WERI-Rb-1 (cell line): ENCODE data around the gene ZSWIM7.

ENCODE experiments used
- DNase-seq: peaks from one replicate; pipeline ENCODE4 v3.0.0-alpha.2; 2020
- H3K27ac ChIP-seq: fragments of 250-450 bp; sonication (Bioruptor Pico); 2 replicates; pipeline ENCODE4 v1.5.1; 2020; ENCODE audit warnings: mild to moderate bottlenecking, moderate library complexity
- H3K27me3 ChIP-seq: fragments of 250-450 bp; sonication (Bioruptor Pico); 2 replicates; pipeline ENCODE4 v1.5.1; 2021; ENCODE audit warnings: mild to moderate bottlenecking, low read depth, moderate library complexity; ENCODE audit not compliant: insufficient read depth, severe bottlenecking
- H3K36me3 ChIP-seq: fragments of 250-450 bp; sonication (Bioruptor Pico); 2 replicates; pipeline ENCODE4 v1.5.1; 2020; ENCODE audit warnings: mild to moderate bottlenecking, moderate library complexity
- H3K4me3 ChIP-seq: 2 replicates; pipeline ENCODE4 v1.5.1; 2011; ENCODE audit warnings: low read depth, mild to moderate bottlenecking, control low read depth, low read length
- H3K9me3 ChIP-seq: fragments of 250-450 bp; sonication (Bioruptor Pico); 2 replicates; pipeline ENCODE4 v1.5.1; 2021; ENCODE audit warnings: mild to moderate bottlenecking, moderate library complexity; ENCODE audit not compliant: severe bottlenecking
- TF ChIP-seq, protein P1 (sequence below): IDR thresholded peaks from 2 replicates; pipeline ENCODE4 v1.5.1; 2011; ENCODE audit warnings: low read depth, mild to moderate bottlenecking, control low read depth, inconsistent platforms, low read length

The ZSWIM7 gene

GRCh38 chr17:15947271-15947670, 52.2 kb downstream of the ZSWIM7 start:
- no peaks in the 10 kb centered on the region for H3K27me3 ChIP-seq
- no peak overlapping the region for H3K27ac ChIP-seq
- no peaks in the 10 kb centered on the region for H3K36me3 ChIP-seq
- no peaks in the 10 kb centered on the region for H3K9me3 ChIP-seq
- DNase-seq: no peak
- TF ChIP-seq, protein P1, sequence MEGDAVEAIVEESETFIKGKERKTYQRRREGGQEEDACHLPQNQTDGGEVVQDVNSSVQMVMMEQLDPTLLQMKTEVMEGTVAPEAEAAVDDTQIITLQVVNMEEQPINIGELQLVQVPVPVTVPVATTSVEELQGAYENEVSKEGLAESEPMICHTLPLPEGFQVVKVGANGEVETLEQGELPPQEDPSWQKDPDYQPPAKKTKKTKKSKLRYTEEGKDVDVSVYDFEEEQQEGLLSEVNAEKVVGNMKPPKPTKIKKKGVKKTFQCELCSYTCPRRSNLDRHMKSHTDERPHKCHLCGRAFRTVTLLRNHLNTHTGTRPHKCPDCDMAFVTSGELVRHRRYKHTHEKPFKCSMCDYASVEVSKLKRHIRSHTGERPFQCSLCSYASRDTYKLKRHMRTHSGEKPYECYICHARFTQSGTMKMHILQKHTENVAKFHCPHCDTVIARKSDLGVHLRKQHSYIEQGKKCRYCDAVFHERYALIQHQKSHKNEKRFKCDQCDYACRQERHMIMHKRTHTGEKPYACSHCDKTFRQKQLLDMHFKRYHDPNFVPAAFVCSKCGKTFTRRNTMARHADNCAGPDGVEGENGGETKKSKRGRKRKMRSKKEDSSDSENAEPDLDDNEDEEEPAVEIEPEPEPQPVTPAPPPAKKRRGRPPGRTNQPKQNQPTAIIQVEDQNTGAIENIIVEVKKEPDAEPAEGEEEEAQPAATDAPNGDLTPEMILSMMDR: no peak
- no peak overlapping the region for H3K4me3 ChIP-seq

GRCh38 chr17:15946611-15947120, 52.8 kb downstream of the ZSWIM7 start:
- no peak for DNase-seq
- H3K9me3 ChIP-seq: no peaks in the 10 kb centered on the region
- H3K27ac ChIP-seq: no peak overlapping the region
- TF ChIP-seq, protein P1: no peak
- peak overlapping the region; percentile 72 for H3K4me3 ChIP-seq
- H3K36me3 ChIP-seq: no peaks in the 10 kb centered on the region
- H3K27me3 ChIP-seq: no peaks in the 10 kb centered on the region

DNA sequence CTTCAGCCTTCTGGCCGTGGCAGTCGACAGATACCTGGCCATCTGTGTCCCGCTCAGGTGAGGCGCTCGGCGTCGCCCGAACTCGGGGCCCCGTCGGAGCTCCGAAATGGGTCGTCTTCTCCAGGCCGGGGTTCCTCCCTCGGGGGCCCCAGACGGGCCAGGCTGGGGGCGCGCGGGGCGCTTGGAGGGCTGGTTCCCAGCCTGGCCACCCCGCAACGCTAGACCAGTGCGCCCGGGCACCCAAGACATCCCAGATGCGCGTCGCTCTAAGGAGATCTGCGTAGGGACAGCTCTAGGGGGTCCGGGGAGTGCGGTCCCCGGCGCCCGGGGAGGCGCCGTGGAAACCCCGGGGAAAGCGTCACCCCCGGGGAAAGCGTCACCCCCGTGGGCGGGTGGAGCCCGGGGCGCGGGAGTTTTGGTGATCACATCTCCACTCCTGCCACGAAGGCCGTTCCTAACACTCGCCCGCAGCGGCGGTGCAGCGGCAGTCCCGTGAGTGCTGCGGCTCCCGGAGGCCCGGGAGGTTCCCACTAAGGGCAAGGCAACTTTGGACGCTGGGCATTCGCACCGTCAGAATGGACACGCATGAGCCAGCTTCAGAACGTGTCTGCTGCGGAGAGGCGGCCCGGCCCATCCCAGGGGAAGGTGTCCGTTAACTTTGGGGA, 53.8 kb downstream of the ZSWIM7 start:
- no peaks in the 10 kb centered on the region for H3K27me3 ChIP-seq
- no peak for DNase-seq
- peak overlapping the region; percentile 63 for H3K27ac ChIP-seq
- peak overlapping the region; percentile 72 for H3K4me3 ChIP-seq
- H3K36me3 ChIP-seq: no peaks in the 10 kb centered on the region
- no peaks in the 10 kb centered on the region for H3K9me3 ChIP-seq
- TF ChIP-seq, protein P1: no peak

GRCh38 chr17:15944759-15945526, 54.6 kb downstream of the ZSWIM7 start, which contains the start of gene ADORA2B:
TSS of gene ADORA2B (plus strand) at chr17:15945130. CDS start at chr17:15945249, 119 bp downstream.
- no peaks in the 10 kb centered on the region for H3K27me3 ChIP-seq
- no peaks in the 10 kb centered on the region for H3K36me3 ChIP-seq
- peak; percentile 80 for DNase-seq
- H3K27ac ChIP-seq: peak within 1 kb of the TSS; percentile 63
- H3K9me3 ChIP-seq: peaks cover 2% of the 10 kb centered on the region
- TF ChIP-seq, protein P1: peak; percentile 78
- peak within 1 kb of the TSS; percentile 72 for H3K4me3 ChIP-seq

- Histone ChIP-seq H3K4me3 (peak overlapping the region; percentile 72), H3K27ac (peak overlapping the region; percentile 63), H3K27me3 (no peaks in the 10 kb centered on the region), H3K9me3 (peaks cover 2% of the 10 kb centered on the region), H3K36me3 (no peaks in the 10 kb centered on the region)
- DNase-seq: no peak
- TF ChIP-seq, protein P1: no peak
Measured at GRCh38 chr17:15943971-15944758, 55.3 kb downstream of the ZSWIM7 start.
